Measurements from ENCODE around the gene PPP3R1. TPM values are rescaled to one million over a fixed set of nuclear protein-coding genes. Genes with fewer than 3 reads are reported as not detected.
A peak's percentile ranks its signal among the peaks of the same experiment; 100 is the strongest.

The PPP3R1 gene
- total RNA-seq, 4 donors from 2014 or later = 19.3 to 28.0 (median 25.7) TPM

- WGBS = 74% methylated on average over 4 of the region's 4 CpGs
- Histone ChIP-seq H3K27ac (replicated peaks in 1 of 4) (peak overlapping the region in 2 of 4 donors; percentile 4 to 39), H3K4me1 (peaks cover 31 to 94% (median 84%) of the 10 kb centered on the region in 4 donors)
These were observed 16.1 kb downstream of the PPP3R1 start for GRCh38 chr2:68236103-68236734.

GRCh38 chr2:68235090-68235489, 17.2 kb downstream of the PPP3R1 start:
- intact Hi-C loops (cut with DNase I) = no loop called here
- Histone ChIP-seq H3K27me3 (no peaks in the 10 kb centered on the region), H3K27ac (replicated peaks in 1 of 4) (no peak overlapping the region), H3K9me3 (no peaks in the 10 kb centered on the region), H3K4me3 (no peak overlapping the region), H3K36me3 (no peaks in the 10 kb centered on the region), H3K4me1 (peaks cover 43 to 94% (median 84%) of the 10 kb centered on the region in 4 donors)
- DNase-seq (ENCODE audit: extremely low spot score) = no peak
- TF ChIP-seq CTCF (IDR thresholded peaks at IDR 0.05) (no peak), EP300 (IDR thresholded peaks at IDR 0.05) (no peak), POLR2AphosphoS5 (IDR thresholded peaks at IDR 0.05) (no peak), POLR2A (IDR thresholded peaks at IDR 0.05; ENCODE audit: low read depth) (no peak)
- 100% methylated on average over 1 of the region's 1 CpG for WGBS

More at GRCh38 chr2:68236103-68236734, 16.1 kb downstream of the PPP3R1 start:
- Histone ChIP-seq H3K4me3 (no peak overlapping the region), H3K36me3 (no peaks in the 10 kb centered on the region), H3K27me3 (no peaks in the 10 kb centered on the region), H3K9me3 (no peaks in the 10 kb centered on the region)
- no peak for DNase-seq (ENCODE audit: extremely low spot score)
- intact Hi-C loops (cut with DNase I) = no loop called here
- TF ChIP-seq CTCF (IDR thresholded peaks at IDR 0.05) (no peak), POLR2AphosphoS5 (IDR thresholded peaks at IDR 0.05) (no peak), EP300 (IDR thresholded peaks at IDR 0.05) (no peak), POLR2A (IDR thresholded peaks at IDR 0.05; ENCODE audit: low read depth) (no peak)

- DNase-seq (ENCODE audit: extremely low spot score) = no peak
- Histone ChIP-seq H3K27me3 (no peaks in the 10 kb centered on the region), H3K36me3 (no peaks in the 10 kb centered on the region), H3K27ac (replicated peaks in 1 of 4) (no peak overlapping the region), H3K4me3 (no peak overlapping the region), H3K4me1 (peaks cover 46 to 92% (median 80%) of the 10 kb centered on the region in 4 donors), H3K9me3 (no peaks in the 10 kb centered on the region)
- WGBS = 93% methylated on average over 4 of the region's 4 CpGs
- intact Hi-C loops (cut with DNase I) = no loop called here
- no peak for TF ChIP-seq CTCF (IDR thresholded peaks at IDR 0.05)
These were observed 17.9 kb downstream of the PPP3R1 start for GRCh38 chr2:68234405-68234804.

GRCh38 chr2:68231061-68231372, 21.3 kb downstream of the PPP3R1 start:
- intact Hi-C loops (cut with DNase I) = no loop called here
- H3K36me3 ChIP-seq = no peaks in the 10 kb centered on the region
- WGBS = 22% methylated on average over 1 of the region's 1 CpG
- H3K9me3 ChIP-seq = no peaks in the 10 kb centered on the region
- no peak overlapping the region for H3K4me3 ChIP-seq
- TF ChIP-seq EP300 (IDR thresholded peaks at IDR 0.05) (no peak), POLR2A (IDR thresholded peaks at IDR 0.05; ENCODE audit: low read depth) (no peak), POLR2AphosphoS5 (IDR thresholded peaks at IDR 0.05) (no peak), CTCF (IDR thresholded peaks at IDR 0.05) (no peak)
- peak overlapping the region in 1 of 4 donors; percentile 42 for H3K27ac ChIP-seq (replicated peaks in 1 of 4)
- H3K27me3 ChIP-seq = no peaks in the 10 kb centered on the region
- peaks cover 34 to 86% (median 74%) of the 10 kb centered on the region in 4 donors for H3K4me1 ChIP-seq
- DNase-seq (ENCODE audit: extremely low spot score) = no peak

Measured in esophagus muscularis mucosa (tissue), 4 donors.